Endothelial cell of umbilical vein (primary cell): ENCODE measurements around the gene TRPV6.

Experiments used
- EZH2 ChIP-seq: IDR thresholded peaks from 2 replicates; pipeline ENCODE4 v1.6.1; 2012; ENCODE audit warnings: borderline replicate concordance, low read depth, mild to moderate bottlenecking, moderate library complexity, low read length, inconsistent platforms; ENCODE audit not compliant: severe bottlenecking
- FOS ChIP-seq: IDR thresholded peaks from 2 replicates; pipeline ENCODE4 v1.6.1; 2011; ENCODE audit warnings: mild to moderate bottlenecking, low read length, moderate library complexity, borderline replicate concordance; ENCODE audit not compliant: insufficient read depth
- GATA2 ChIP-seq: IDR thresholded peaks from 2 replicates; pipeline ENCODE4 v1.7.0; 2011; ENCODE audit warnings: low read depth, mild to moderate bottlenecking, moderate library complexity, mixed read lengths, low read length; ENCODE audit not compliant: insufficient read length, insufficient read depth
- JUN ChIP-seq: IDR thresholded peaks from 2 replicates; pipeline ENCODE4 v1.6.1; 2011; ENCODE audit warnings: borderline replicate concordance, low read depth; ENCODE audit not compliant: insufficient read length, insufficient read depth
- MYC ChIP-seq: IDR thresholded peaks from one replicate; pipeline ENCODE4 v1.6.1; 2011; ENCODE audit warnings: mild to moderate bottlenecking, low read depth, low read length
- POLR2A ChIP-seq: IDR thresholded peaks from 2 replicates; pipeline ENCODE4 v1.6.1; 2012; ENCODE audit warnings: low read depth, mild to moderate bottlenecking, control low read depth, low read length
- POLR2AphosphoS5 ChIP-seq: IDR thresholded peaks from 2 replicates; pipeline ENCODE4 v1.6.1; 2012; ENCODE audit warnings: low read depth, mild to moderate bottlenecking, control low read depth, low read length, moderate library complexity; ENCODE audit not compliant: insufficient read depth
- TF ChIP-seq, protein P1 (sequence below), 2 donors: IDR thresholded peaks; 1 replicate in 1 of 2; 2 replicates in 1 of 2; pipeline ENCODE4 v1.5.1; 2011; ENCODE audit warnings: low read length in 2 of 2, mild to moderate bottlenecking in 2 of 2, moderate library complexity in 2 of 2, control low read depth in 1 of 2, inconsistent platforms in 1 of 2, low read depth in 1 of 2; ENCODE audit not compliant: insufficient read depth in 1 of 2; ENCODE audit errors: extremely low read depth in 1 of 2
- TF ChIP-seq, protein P2 (sequence below): IDR thresholded peaks from 2 replicates; pipeline ENCODE4 v1.6.1; 2011; ENCODE audit not compliant: insufficient read depth, insufficient read length

DNA sequence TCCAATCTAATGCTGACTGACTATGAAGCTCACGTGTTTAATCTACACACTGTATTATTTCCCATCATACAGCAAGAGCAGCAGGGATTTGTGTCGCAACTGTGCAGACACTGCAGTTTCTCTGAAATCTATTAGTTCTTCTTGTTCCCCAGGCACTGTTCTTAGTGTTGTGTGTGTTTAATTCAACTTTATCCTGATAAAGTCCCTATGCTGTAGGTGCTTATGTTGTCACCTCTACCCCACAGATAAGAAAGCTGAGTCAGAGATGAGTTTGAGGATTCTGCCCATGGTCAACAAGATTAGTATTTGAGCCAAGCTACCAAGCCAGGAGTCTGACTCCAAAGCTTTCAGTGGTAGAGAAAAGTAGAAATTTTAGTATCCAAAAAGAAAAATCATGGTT is 53.1 kb downstream of the TRPV6 start:
- TF ChIP-seq EZH2 (no peak), POLR2A (no peak), POLR2AphosphoS5 (no peak), MYC (no peak), GATA2 (no peak), FOS (no peak), JUN (no peak)
- TF ChIP-seq, protein P1, sequence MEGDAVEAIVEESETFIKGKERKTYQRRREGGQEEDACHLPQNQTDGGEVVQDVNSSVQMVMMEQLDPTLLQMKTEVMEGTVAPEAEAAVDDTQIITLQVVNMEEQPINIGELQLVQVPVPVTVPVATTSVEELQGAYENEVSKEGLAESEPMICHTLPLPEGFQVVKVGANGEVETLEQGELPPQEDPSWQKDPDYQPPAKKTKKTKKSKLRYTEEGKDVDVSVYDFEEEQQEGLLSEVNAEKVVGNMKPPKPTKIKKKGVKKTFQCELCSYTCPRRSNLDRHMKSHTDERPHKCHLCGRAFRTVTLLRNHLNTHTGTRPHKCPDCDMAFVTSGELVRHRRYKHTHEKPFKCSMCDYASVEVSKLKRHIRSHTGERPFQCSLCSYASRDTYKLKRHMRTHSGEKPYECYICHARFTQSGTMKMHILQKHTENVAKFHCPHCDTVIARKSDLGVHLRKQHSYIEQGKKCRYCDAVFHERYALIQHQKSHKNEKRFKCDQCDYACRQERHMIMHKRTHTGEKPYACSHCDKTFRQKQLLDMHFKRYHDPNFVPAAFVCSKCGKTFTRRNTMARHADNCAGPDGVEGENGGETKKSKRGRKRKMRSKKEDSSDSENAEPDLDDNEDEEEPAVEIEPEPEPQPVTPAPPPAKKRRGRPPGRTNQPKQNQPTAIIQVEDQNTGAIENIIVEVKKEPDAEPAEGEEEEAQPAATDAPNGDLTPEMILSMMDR (IDR thresholded peaks at IDR 0.05; ENCODE audit: extremely low read depth in 1 of 2, insufficient read depth in 1 of 2, low read depth in 1 of 2, low read length in 2 of 2) = no peak
- TF ChIP-seq, protein P2, sequence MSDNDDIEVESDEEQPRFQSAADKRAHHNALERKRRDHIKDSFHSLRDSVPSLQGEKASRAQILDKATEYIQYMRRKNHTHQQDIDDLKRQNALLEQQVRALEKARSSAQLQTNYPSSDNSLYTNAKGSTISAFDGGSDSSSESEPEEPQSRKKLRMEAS = no peak
